GM23338 (cell line): Measurements from ENCODE around the gene NEU4. TPM values are rescaled to one million over a fixed set of nuclear protein-coding genes. Genes with fewer than 3 reads are reported as not detected.

ENCODE experiments used
- ATAC-seq: fragments of 200-7000 bp; cut with Tn5 transposase; 3 replicates; pipeline ENCODE4 v1.9.1; 2020
- DNase-seq: peaks from one replicate; pipeline ENCODE4 v3.0.0-alpha.2; 2015; ENCODE audit warnings: low spot score
- H2AFZ ChIP-seq: fragments of 200-600 bp; sonication (generic); 2 replicates; pipeline ENCODE4 v1.8.0; 2016; ENCODE audit warnings: antibody characterized with exemption, mild to moderate bottlenecking, moderate library complexity
- H3F3A ChIP-seq: fragments of 200-600 bp; sonication (generic); replicated peaks from 2 replicates; pipeline ENCODE4 v1.8.0; 2017; ENCODE audit warnings: antibody characterized with exemption, mixed run types, low read depth
- H3K27ac ChIP-seq: fragments of 200-600 bp; sonication (generic); 2 replicates; pipeline ENCODE4 v1.6.1; 2016; ENCODE audit warnings: low read depth
- H3K27me3 ChIP-seq: fragments of 200-600 bp; sonication (generic); 2 replicates; pipeline ENCODE4 v1.8.0; 2016; ENCODE audit warnings: mild to moderate bottlenecking, mixed run types, moderate library complexity; ENCODE audit not compliant: insufficient read depth
- H3K36me3 ChIP-seq: fragments of 200-600 bp; sonication (generic); 2 replicates; pipeline ENCODE4 v1.8.0; 2016; ENCODE audit warnings: mild to moderate bottlenecking; ENCODE audit not compliant: insufficient read depth
- H3K4me1 ChIP-seq: fragments of 200-600 bp; sonication (generic); 2 replicates; pipeline ENCODE4 v1.8.0; 2016; ENCODE audit warnings: mild to moderate bottlenecking, moderate library complexity; ENCODE audit not compliant: insufficient read depth
- H3K4me2 ChIP-seq: fragments of 200-600 bp; sonication (generic); 2 replicates; pipeline ENCODE4 v1.7.1; 2017; ENCODE audit warnings: mixed run types
- H3K4me3 ChIP-seq: fragments of 200-600 bp; sonication (generic); 2 replicates; pipeline ENCODE4 v1.6.1; 2016; ENCODE audit warnings: mixed run types
- H3K79me2 ChIP-seq: fragments of 200-600 bp; sonication (generic); replicated peaks from 2 replicates; pipeline ENCODE4 v1.8.0; 2017; ENCODE audit warnings: mild to moderate bottlenecking; ENCODE audit not compliant: insufficient read depth
- H3K9me2 ChIP-seq: fragments of 200-600 bp; sonication (generic); 2 replicates; pipeline ENCODE4 v1.8.0; 2017; ENCODE audit not compliant: insufficient read depth
- H4K20me1 ChIP-seq: fragments of 200-600 bp; sonication (generic); replicated peaks from 2 replicates; pipeline ENCODE4 v1.8.0; 2017; ENCODE audit warnings: mild to moderate bottlenecking; ENCODE audit not compliant: insufficient read depth
- H3K27ac Mint-ChIP-seq: 2 replicates; pipeline ENCODE4 v1.8.0; 2020; ENCODE audit warnings: inconsistent platforms, mild to moderate bottlenecking, moderate library complexity, mixed read lengths
- H3K27me3 Mint-ChIP-seq: 3 replicates; pipeline ENCODE4 v1.8.0; 2022; ENCODE audit warnings: low read depth, mild to moderate bottlenecking, moderate library complexity, mixed read lengths, inconsistent platforms; ENCODE audit not compliant: insufficient read depth, poor library complexity
- H3K36me3 Mint-ChIP-seq: 3 replicates; pipeline ENCODE4 v1.8.0; 2021; ENCODE audit warnings: low read depth, mild to moderate bottlenecking, inconsistent platforms, moderate library complexity, mixed read lengths
- H3K4me1 Mint-ChIP-seq: 3 replicates; pipeline ENCODE4 v1.8.0; 2020; ENCODE audit warnings: mild to moderate bottlenecking, inconsistent platforms, mixed read lengths
- H3K4me3 Mint-ChIP-seq: 3 replicates; pipeline ENCODE4 v1.8.0; 2021; ENCODE audit warnings: moderate library complexity, mild to moderate bottlenecking, inconsistent platforms, mixed read lengths
- H3K9me3 Mint-ChIP-seq: 3 replicates; pipeline ENCODE4 v1.8.0; 2020; ENCODE audit warnings: moderate library complexity, mild to moderate bottlenecking, inconsistent platforms, mixed read lengths
- CREB1 ChIP-seq: fragments of 250-450 bp; sonication (Bioruptor Pico); IDR thresholded peaks from 2 replicates; pipeline ENCODE4 v1.5.0; 2020; ENCODE audit warnings: low read depth, mild to moderate bottlenecking, moderate library complexity
- NANOG ChIP-seq: IDR thresholded peaks from 2 replicates; pipeline ENCODE4 v1.6.1; 2016; ENCODE audit warnings: antibody characterized with exemption, borderline replicate concordance
- REST ChIP-seq: IDR thresholded peaks from one replicate; pipeline ENCODE4 v1.6.1; 2018; ENCODE audit warnings: antibody characterized with exemption; ENCODE audit not compliant: unreplicated experiment
- ZNF114 ChIP-seq: fragments of 250-450 bp; sonication (Bioruptor Pico); IDR thresholded peaks from 2 replicates; pipeline ENCODE4 v1.5.0; 2020; ENCODE audit warnings: mild to moderate bottlenecking, moderate library complexity
- polyA plus RNA-seq: library from polyadenylated mRNA; unstranded; fragments of >200 nt; fragmentation: Nextera tagmentation; extraction: Ambion mirVana; gene quantifications from 2 replicates; pipeline ENCODE4 v1.2.1, GENCODE V29; 2016
- total RNA-seq: library from RNA; depleted of rRNA; stranded (reverse); fragments of >200 nt; shearing (Covaris generic); gene quantifications from 2 replicates; pipeline ENCODE4 v1.2.3, GENCODE V29; 2014; rRNA removed

The NEU4 gene
- total and polyA plus RNA-seq, 2 experiments from 2014 or later: 0.29 to 1.2 TPM

- no peak overlapping the region for H3K27ac ChIP-seq
- H2AFZ ChIP-seq: no peak overlapping the region
- Mint-ChIP-seq H3K4me3 (peak overlapping the region; percentile 2; the same call in 1 of the 3 replicates), H3K9me3 (peaks cover 5% of the 10 kb centered on the region; the same call in 2 of the 3 replicates), H3K36me3 (no peaks in the 10 kb centered on the region; the same call in 2 of the 3 replicates), H3K27ac (no peak overlapping the region), H3K27me3 (peaks cover 21% of the 10 kb centered on the region), H3K4me1 (peaks cover 26% of the 10 kb centered on the region)
- no peaks in the 10 kb centered on the region for H3K27me3 ChIP-seq
- DNase-seq: no peak
- H3F3A ChIP-seq: peaks cover 9% of the 10 kb centered on the region; the same call in 1 of the 2 replicates
- H3K79me2 ChIP-seq: no peaks in the 10 kb centered on the region
- no peak overlapping the region for H3K4me2 ChIP-seq
- no peaks in the 10 kb centered on the region for H3K9me2 ChIP-seq
- no peaks in the 10 kb centered on the region for H3K36me3 ChIP-seq
- no peaks in the 10 kb centered on the region for H4K20me1 ChIP-seq
- ATAC-seq: no peak
- H3K4me1 ChIP-seq: no peaks in the 10 kb centered on the region; the same call in 1 of the 2 replicates
- TF ChIP-seq NANOG (no peak), ZNF114 (CRISPR knock-in tag) (no peak)
- H3K4me3 ChIP-seq: no peak overlapping the region
These were observed 56.5 kb downstream of the NEU4 start for GRCh38 chr2:241865416-241865956.

DNA sequence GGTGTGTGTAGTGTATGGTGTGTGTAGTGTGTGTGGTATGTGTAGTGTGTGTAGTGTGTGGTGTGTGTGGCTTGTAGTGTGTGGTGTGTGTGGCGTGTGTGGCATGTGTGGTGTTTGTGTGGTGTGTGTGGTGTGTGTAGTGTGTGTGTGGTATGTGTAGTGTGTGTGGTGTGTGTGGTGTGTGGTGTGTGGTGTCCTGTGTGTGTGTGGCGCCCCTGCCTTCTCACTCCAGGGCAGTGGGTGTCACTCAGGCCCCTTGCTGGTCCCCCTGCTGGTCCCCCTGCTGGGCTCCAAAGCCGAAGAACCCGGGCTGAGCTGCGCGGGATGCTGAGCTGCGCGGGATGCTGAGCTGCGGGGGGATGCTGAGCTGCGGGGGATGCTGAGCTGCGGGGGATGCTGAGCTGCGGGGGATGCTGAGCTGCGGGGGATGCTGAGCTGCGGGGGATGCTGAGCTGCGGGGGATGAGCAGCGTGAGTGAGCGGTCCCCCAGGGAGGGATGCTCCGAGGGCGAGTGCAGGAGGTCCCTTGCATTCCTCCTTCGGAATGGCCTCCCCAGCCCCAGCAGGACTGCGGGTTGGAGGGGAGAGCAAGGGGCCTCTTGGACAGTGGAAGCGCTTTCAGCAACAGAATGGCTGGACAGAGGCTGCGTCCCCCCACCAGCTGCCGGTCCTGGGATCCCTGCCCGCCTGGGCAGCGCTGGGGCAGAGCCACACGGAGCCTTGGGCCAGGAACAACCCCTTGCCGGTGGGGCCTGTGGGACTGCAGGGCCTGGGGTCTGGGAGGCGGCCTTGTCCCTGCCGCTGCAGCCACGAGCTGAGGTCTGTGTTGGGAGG lies 57.2 kb downstream of the NEU4 start:
- peak; percentile 71 for DNase-seq
- Mint-ChIP-seq H3K4me1 (peaks cover 26% of the 10 kb centered on the region), H3K4me3 (no peak overlapping the region; the same call in 2 of the 3 replicates), H3K27me3 (peaks cover 24% of the 10 kb centered on the region), H3K9me3 (peaks cover 5% of the 10 kb centered on the region; the same call in 2 of the 3 replicates), H3K36me3 (no peaks in the 10 kb centered on the region; the same call in 2 of the 3 replicates), H3K27ac (no peak overlapping the region)
- Histone ChIP-seq H3K36me3 (no peaks in the 10 kb centered on the region), H3K4me3 (no peak overlapping the region), H3K27me3 (no peaks in the 10 kb centered on the region), H3F3A (peaks cover 9% of the 10 kb centered on the region; the same call in 1 of the 2 replicates), H3K27ac (no peak overlapping the region), H2AFZ (peak overlapping the region; percentile 81; the same call in 1 of the 2 replicates), H3K4me2 (no peak overlapping the region), H3K4me1 (no peaks in the 10 kb centered on the region; the same call in 1 of the 2 replicates), H4K20me1 (no peaks in the 10 kb centered on the region), H3K9me2 (no peaks in the 10 kb centered on the region), H3K79me2 (no peaks in the 10 kb centered on the region)
- TF ChIP-seq REST (peak; percentile 75), CREB1 (CRISPR knock-in tag) (no peak), ZNF114 (CRISPR knock-in tag) (no peak)
- ATAC-seq: peak; percentile 73

Other genes with a start within 250 kb of the NEU4 start
- 80.4 and 81.6 TPM in 2 replicates for gene THAP4, start 172.0 kb upstream of the NEU4 start, total RNA-seq
- 62.9 and 74.0 TPM in 2 replicates for gene THAP4, start 172.0 kb upstream of the NEU4 start, polyA plus RNA-seq
- gene ATG4B, start 171.5 kb upstream of the NEU4 start, total RNA-seq: 102 and 103 TPM in 2 replicates
- 104 and 116 TPM in 2 replicates for gene ATG4B, start 171.5 kb upstream of the NEU4 start, polyA plus RNA-seq
- gene DTYMK, start 122.4 kb upstream of the NEU4 start, total RNA-seq: 38.9 and 55.4 TPM in 2 replicates
- 65.4 and 69.5 TPM in 2 replicates for gene DTYMK, start 122.4 kb upstream of the NEU4 start, polyA plus RNA-seq
- 42.5 and 49.5 TPM in 2 replicates for gene ING5, start 107.2 kb upstream of the NEU4 start, total RNA-seq
- 25.7 and 27.6 TPM in 2 replicates for gene ING5, start 107.2 kb upstream of the NEU4 start, polyA plus RNA-seq
- gene D2HGDH, start 74.6 kb upstream of the NEU4 start, total RNA-seq: 8.3 and 17.3 TPM in 2 replicates
- 3.7 and 4.6 TPM in 2 replicates for gene D2HGDH, start 74.6 kb upstream of the NEU4 start, polyA plus RNA-seq
- gene GAL3ST2, start 32.4 kb upstream of the NEU4 start, total RNA-seq: 0.24 and 1.5 TPM in 2 replicates
- 0.19 TPM in 1 of 2 replicates, not detected in the other for gene GAL3ST2, start 32.4 kb upstream of the NEU4 start, polyA plus RNA-seq
- gene PDCD1, start 49.7 kb downstream of the NEU4 start, total RNA-seq: 0.38 and 1.8 TPM in 2 replicates
- 0.23 and 0.34 TPM in 2 replicates for gene PDCD1, start 49.7 kb downstream of the NEU4 start, polyA plus RNA-seq
- gene RTP5, start 60.5 kb downstream of the NEU4 start, total RNA-seq: 0.50 TPM in 1 of 2 replicates, not detected in the other
- gene RTP5, start 60.5 kb downstream of the NEU4 start, polyA plus RNA-seq: not detected in 2 replicates